C4-2B (cell line): ENCODE measurements around the gene PNMA1.
"Not testable (repeated sequence)": the region's sequence is repeated elsewhere in the genome, so short reads cannot be mapped to it uniquely, and the experiment has no call there.

Experiments
- H3K27ac ChIP-seq: fragments of 450-650 bp; 2 replicates; pipeline ENCODE4 v1.5.1; 2017
- CTCF ChIP-seq: fragments of 450-650 bp; conservative IDR thresholded peaks from 2 replicates; pipeline ENCODE4 v1.5.1; 2017; ENCODE audit warnings: mild to moderate bottlenecking
- ZFX ChIP-seq: fragments of 450-650 bp; IDR thresholded peaks from 2 replicates; pipeline ENCODE4 v1.6.1; 2017

PNMA1 gene

GRCh38 chr14:73710737-73711136, 3.4 kb downstream of the PNMA1 start:
- no peak overlapping the region for H3K27ac ChIP-seq
- no peak for TF ChIP-seq ZFX

DNA sequence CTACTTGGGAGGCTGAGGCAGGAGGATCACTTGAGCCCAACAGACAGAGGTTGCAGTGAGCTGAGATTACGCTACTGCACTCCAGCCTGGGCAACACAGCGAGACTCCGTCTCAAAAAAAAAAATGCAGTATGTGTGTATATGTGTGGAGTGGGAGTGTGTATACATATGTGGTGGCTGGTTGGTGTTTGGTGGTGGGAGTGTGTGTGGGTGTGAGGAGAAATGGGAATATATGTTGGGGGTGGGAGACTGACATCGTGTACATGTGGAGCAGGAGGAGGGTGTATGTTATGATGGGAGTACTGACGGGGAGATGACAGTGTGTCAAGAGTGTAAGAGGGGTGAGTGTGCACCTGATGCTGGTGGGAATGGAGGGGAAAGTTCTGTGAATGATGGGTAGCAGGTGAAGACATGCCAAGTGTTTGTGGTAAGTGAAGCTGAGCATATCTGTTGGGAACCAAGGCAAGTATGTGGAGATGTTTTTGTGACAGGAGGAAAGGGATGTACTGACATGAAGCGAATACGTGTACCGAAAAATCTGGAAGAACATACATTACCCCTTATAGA, 4.2 kb downstream of the PNMA1 start:
- H3K27ac ChIP-seq: no peak overlapping the region
- TF ChIP-seq ZFX (no peak), CTCF (no peak)

DNA sequence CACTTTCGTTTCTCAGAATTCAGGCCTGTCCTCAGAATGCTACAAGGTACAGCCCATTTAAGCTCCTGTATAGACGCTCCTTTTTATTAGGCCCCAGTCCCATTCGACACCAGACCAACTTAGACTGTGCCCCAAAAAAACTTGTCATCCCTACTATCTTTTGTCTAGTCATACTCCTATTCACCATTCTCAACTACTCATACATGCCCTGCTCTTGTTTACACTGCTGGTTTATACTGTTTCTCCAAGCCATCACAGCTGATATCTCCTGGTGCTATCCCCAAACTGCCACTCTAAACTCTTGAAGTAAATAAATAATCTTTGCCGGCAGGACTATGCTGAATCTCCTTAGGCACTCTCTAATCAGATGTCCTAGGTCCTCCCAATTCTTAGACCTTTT, 6.1 kb downstream of the PNMA1 start:
- not testable (repeated sequence) for H3K27ac ChIP-seq

DNA sequence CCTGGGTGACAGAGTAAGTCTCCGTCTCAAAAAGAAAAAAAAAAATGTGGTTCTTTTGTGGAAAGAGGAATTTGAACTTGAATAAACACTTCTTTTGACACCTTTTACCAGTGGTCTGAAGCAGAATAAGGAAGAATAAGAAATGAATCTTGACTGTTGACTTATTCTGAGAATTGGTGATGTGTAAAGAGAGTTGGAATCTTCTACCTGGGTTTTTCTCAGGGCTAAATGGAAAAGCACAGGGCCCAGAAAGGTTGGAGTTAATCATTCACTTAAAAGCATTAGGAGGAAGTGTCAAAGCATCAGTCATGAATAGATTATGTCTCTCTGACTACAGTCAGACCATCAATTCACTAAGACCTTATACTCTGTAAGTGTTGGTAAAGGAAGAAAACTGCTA, 13.9 kb downstream of the PNMA1 start:
- no peak overlapping the region for H3K27ac ChIP-seq
- TF ChIP-seq CTCF (no peak), ZFX (no peak)

- no peak overlapping the region for H3K27ac ChIP-seq
- TF ChIP-seq ZFX: no peak
- TF ChIP-seq CTCF: no peak
Observed at GRCh38 chr14:73696466-73697400, 17.5 kb downstream of the PNMA1 start.

- no peak overlapping the region for H3K27ac ChIP-seq
- TF ChIP-seq CTCF (no peak), ZFX (no peak)
Observed at GRCh38 chr14:73695997-73696396, 18.2 kb downstream of the PNMA1 start.

GRCh38 chr14:73695082-73695481, 19.1 kb downstream of the PNMA1 start:
- TF ChIP-seq ZFX: no peak
- no peak for TF ChIP-seq CTCF
- H3K27ac ChIP-seq: no peak overlapping the region

GRCh38 chr14:73694083-73694482, 20.1 kb downstream of the PNMA1 start:
- no peak overlapping the region for H3K27ac ChIP-seq

More at GRCh38 chr14:73694083-73694482, 20.1 kb downstream of the PNMA1 start:
- no peak for TF ChIP-seq ZFX
- no peak for TF ChIP-seq CTCF
